Ureter (tissue), 1 donor: Measurements from ENCODE around the gene MEIS1. TPM values are rescaled to one million over a fixed set of nuclear protein-coding genes. Genes with fewer than 3 reads are reported as not detected.
A peak's percentile ranks its signal among the peaks of the same experiment; 100 is the strongest.
"Not testable (repeated sequence)": the region's sequence is repeated elsewhere in the genome, so short reads cannot be mapped to it uniquely, and the experiment has no call there.

ENCODE experiments used
- DNase-seq: peaks from one replicate; pipeline ENCODE4 v3.0.0-alpha.2; 2020; ENCODE audit warnings: low spot score
- total RNA-seq: library from RNA; stranded (reverse); gene quantifications from one replicate; pipeline ENCODE4 v1.2.4, GENCODE V29; 2023
- donor health status: DM: yes; HTN: yes; CAD: no.

MEIS1 gene
- 105 TPM for total RNA-seq

DNA sequence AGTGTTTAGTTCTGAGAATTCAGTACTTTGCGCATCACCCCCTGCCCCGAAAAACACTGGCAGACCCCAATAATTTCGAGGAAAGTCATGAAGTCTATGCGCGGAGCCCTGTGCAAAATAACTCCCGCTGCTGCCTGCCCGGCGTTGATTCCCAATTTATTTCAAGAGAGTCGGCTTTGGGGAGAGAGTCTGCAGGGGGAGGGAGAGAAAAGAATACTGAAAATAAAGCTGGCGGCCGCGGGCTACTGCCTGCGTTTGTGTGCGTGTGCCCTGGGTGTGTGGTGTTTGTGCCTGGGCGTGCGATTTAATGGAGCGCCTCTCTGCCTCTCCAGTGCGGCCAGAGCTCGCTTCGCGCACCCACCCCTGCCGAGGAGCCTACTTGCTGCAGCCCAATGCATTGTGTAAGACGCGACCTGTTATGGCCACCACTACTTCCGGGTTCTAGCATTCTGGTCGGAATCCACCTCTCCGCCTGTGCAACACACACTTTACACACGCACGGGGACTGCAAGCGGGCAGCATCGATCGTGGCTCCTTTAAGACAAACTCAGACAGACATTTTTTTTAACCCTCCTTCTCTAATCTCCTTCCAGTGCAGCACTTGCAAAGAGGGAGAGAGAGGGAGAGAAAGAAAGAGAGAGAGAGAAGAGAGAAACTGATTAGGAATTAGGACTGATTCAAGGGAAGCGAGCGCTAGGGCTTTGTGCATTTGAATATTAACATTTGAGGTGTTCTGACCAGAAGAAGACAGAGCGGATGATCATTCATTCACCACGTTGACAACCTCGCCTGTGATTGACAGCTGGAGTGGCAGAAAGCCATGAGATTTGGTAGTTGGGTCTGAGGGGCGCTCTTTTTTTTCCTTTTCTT lies at the start of gene MEIS1:
TSS of gene MEIS1 (plus strand) at position 447 of the 870 bp plus-strand sequence. CDS start 732 bp downstream, outside the sequence.
- peak; percentile 96 for DNase-seq

DNA sequence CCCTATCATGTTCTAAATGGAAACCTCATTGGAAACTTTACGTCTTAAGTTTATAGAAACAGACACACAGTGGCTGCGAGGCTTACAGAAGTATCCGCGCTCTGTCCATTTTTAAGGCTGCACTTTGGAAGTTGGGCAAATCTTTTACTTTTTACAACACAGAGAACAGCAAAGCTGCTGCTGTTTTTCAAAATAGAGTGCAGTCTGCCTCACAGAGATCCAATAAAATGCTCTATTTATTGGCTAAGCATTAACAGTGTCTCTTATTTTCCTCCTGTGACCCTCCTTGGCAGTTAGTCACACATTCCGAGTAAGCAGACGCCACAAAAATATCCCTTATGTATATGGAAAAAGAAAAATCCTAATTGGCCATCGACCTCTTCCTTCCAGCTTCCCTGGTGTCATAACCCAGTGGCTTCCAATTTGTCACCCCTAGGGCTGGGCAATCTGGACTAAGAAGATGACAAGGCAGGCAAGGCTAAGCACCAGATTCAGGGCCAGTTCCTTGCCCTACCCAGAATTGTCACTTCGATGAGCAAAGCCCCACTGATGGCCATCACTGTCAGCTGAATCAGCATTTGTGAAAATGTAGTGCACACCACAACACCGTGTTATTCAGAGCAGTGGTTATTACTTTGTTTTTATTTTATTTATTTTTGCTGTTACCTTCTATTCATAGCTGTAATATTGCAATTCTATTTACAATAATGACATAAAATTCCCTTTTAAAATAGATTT lies 47.7 kb upstream of the MEIS1 start:
- no peak for DNase-seq

DNA sequence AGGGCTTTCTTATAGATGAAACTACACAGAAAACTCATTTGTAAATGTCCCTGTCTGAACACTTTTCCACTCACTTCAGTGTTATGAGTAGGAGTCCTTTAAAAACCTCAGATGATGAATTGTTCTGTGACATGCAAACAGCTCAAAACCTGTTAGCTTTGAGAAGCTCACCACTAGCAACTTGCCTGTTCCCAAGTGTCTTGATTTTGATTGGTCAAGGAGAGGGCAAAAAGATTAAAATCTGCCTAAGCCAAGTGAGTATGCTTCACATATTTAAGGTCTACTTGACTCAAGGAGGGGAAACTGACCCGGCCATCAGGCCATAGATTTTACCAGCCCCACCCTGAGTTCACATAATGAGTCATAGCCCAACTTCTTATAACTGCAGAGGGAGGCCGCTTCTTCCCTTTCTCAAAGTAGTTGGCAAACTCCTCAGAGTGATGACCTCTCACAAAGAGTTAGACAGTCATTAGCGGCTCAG lies 45.2 kb upstream of the MEIS1 start:
- peak; percentile 48 for DNase-seq

- no peak for DNase-seq
These were observed 44.8 kb upstream of the MEIS1 start for GRCh38 chr2:66390152-66390551.

GRCh38 chr2:66390811-66391210 lies 44.1 kb upstream of the MEIS1 start:
- DNase-seq, result no peak

DNA sequence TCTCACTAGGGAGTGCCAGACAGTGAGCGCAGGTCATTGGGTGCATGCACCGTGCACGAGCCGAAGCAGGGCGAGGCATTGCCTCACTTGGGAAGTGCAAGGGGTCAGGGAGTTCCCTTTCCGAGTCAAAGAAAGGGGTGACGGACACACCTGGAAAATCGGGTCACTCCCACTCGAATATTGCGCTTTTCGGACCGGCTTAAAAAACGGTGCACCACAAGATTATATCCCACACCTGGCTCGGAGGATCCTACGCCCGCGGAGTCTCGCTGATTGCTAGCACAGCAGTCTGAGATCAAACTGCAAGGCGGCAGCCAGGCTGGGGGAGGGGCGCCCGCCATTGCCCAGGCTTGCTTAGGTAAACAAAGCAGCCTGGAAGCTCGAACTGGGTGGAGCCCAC lies 43.7 kb upstream of the MEIS1 start:
- not testable (repeated sequence) for DNase-seq

- DNase-seq, result no peak
These were observed 29.5 kb upstream of the MEIS1 start for GRCh38 chr2:66405473-66405872.

DNA sequence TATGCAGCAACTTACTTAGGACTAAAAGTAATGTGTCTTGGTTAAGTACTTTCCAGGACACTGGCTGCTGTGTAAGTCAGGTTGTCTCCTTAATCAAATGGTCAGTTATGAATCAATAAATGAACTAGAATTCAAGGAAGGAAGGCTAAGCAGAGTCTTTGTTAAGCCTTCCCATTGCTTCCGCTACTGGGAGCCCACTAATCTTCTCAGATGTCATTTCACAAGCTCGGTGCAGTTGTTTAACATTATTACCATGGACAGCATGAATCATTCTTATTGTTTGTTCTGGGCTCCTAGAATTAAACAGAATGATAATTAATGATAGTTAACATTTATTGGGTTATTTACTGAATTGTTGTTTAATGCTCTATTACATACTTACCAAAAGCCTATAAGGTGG lies 26.0 kb upstream of the MEIS1 start:
- DNase-seq, result no peak

DNA sequence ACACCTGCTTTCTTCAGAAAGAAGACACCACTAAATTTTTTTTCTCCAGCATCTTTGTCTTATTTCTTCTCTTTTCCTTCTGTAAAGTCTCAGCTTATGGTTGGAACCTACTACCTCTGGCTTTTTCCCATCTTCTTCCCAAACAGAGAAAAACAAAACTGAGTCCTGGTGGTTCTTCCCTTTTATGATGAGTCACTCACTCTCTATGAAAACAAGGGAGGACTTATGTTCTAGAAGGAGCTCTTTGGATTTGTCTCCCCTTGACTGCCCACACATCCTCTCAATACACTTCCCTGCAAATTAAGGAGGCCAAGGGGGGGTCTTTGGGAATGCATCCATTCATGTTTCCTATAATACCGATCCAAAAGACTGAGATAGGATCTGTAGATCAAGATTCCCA lies 22.1 kb upstream of the MEIS1 start:
- no peak for DNase-seq

GRCh38 chr2:66414896-66415295 lies 20.0 kb upstream of the MEIS1 start:
- DNase-seq, result no peak

GRCh38 chr2:66418381-66418780 lies 16.5 kb upstream of the MEIS1 start:
- DNase-seq, result no peak

- DNase-seq, result no peak
These were observed 13.3 kb upstream of the MEIS1 start for GRCh38 chr2:66421612-66422011.

DNA sequence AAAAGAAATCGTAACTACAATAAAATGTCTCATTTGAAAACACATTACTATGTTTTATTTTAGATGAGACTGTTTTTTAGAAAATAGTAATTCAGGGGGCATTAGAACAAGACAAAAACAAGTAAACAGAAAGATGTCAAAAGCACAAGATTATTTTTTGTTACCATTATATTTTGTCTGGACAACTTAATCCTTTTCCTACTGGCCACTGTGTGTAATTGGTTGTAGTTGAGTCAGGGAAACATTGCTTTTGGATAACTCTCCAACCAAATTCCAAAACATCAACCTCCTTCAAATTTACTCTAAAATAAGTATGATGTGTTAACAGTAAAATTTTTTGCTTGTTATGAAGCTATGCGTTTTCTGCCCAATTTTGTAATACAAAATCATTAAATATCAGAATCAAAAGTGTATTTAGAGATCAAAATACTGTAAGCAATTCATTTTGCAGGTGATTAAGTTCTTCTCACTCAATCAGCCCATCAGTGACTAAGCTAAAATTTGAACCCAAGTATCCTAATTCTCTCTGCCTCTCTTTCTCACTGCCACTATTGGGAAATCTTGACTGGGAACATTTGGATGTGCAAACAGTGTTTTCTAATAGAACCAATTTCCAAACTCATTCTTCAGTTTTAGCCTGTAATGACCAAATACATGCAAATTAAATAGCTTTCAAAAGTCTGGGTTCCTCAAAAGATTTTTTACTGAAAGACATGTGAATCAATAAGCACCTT lies 11.4 kb upstream of the MEIS1 start:
- no peak for DNase-seq

- no peak for DNase-seq
These were observed 8.4 kb upstream of the MEIS1 start for GRCh38 chr2:66426244-66427111.

DNA sequence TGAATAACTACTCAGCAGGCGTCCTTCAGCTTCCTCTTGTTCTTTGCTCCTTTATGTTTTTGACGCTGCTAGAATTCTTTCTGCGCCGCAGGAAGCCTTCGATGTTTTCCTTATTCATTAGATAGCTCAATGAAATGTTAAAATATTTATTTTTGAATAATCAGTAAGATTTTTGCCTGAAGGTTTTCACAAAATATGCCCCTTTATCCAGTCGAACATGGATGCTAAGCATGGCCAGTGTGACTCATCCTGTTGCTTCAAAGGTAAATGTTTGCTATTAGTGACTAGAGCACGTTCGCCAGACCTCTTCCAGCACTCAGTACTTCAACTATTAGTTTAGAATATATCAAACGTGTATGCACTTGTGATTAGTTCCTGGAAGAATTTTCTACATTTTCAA lies 7.6 kb upstream of the MEIS1 start:
- DNase-seq, result no peak

- no peak for DNase-seq
These were observed 5.8 kb upstream of the MEIS1 start for GRCh38 chr2:66428986-66429612.

GRCh38 chr2:66429693-66430504 lies 5.0 kb upstream of the MEIS1 start:
- DNase-seq, result no peak

DNA sequence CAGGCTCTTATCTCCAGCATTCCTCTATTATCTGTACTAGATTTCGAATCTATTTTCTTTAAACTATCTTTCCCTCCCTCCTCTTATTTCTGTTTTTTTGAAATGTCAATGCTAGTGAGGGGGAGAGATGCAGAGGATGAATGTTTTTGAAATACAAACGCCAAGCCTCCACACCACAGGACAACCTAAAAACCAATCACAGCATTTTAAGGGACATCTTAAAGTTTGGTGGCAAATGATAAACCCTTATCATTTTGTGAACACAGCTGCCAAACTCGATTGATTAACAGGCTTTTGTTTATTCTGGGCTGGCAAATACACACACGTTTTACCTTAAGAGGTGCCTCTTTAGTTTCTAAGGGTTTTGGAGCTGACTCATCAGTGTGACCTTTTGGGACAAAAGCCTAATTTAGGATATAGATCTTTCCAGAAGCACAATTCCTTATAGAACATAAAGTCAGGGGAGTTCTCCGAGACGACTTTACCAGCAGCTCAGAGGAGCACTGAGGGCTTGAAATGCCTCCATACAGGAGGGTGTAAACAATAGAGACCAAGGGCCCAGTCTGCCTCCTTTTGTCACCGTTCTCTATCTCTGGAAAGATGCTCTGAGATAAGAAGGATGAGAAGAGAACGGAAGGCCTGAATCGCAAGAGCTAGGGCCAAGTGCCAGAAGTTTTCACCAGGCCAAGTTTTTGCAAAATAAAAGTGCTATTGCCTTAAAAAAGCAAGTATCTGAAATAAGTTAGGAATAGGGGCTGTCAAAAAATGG lies 4.2 kb upstream of the MEIS1 start:
- no peak for DNase-seq

- DNase-seq, result no peak
These were observed 3.7 kb upstream of the MEIS1 start for GRCh38 chr2:66431274-66431642.
